ENCODE results near the gene SMARCC2. TPM values are rescaled to one million over a fixed set of nuclear protein-coding genes. Genes with fewer than 3 reads are reported as not detected.
"Not testable (repeated sequence)": the region's sequence is repeated elsewhere in the genome, so short reads cannot be mapped to it uniquely, and the experiment has no call there.

Gene SMARCC2
- total RNA-seq, 2 donors from 2014 or later, result 80.1 to 84.2 TPM

- TF ChIP-seq CTCF (IDR thresholded peaks at IDR 0.05), result no peak
- no peaks in the 10 kb centered on the region for H3K9me3 ChIP-seq
- peak within 1 kb of the TSS; percentile 96 for H3K27ac ChIP-seq
- peaks cover 13% of the 10 kb centered on the region for H3K36me3 ChIP-seq
- H3K4me3 ChIP-seq, result peak within 1 kb of the TSS; percentile 76
- intact Hi-C loops (cut with DNase I), result no loop called here
- peak; percentile 98 for DNase-seq
- peaks cover 8% of the 10 kb centered on the region for H3K4me1 ChIP-seq
- H3K27me3 ChIP-seq, result no peaks in the 10 kb centered on the region
- peak within 1 kb of the TSS; percentile 93 to 100 for H3K9ac ChIP-seq (ENCODE audit: low read depth in 2 of 2, low read length in 2 of 2)
Observed at GRCh38 chr12:56158029-56158925, 31.0 kb downstream of the SMARCC2 start, which contains the start of gene MYL6. Gene MYL6, plus strand, starts transcription at chr12:56158359. Its CDS starts 43 bp downstream, at chr12:56158402.

- Histone ChIP-seq H3K9me3 (no peaks in the 10 kb centered on the region), H3K27me3 (no peaks in the 10 kb centered on the region), H3K4me3 (peak overlapping the region; percentile 76), H3K27ac (peak overlapping the region; percentile 94), H3K9ac (ENCODE audit: low read depth in 2 of 2, low read length in 2 of 2) (peak overlapping the region; percentile 61 to 100), H3K4me1 (peaks cover 8% of the 10 kb centered on the region), H3K36me3 (peaks cover 13% of the 10 kb centered on the region)
- TF ChIP-seq CTCF (IDR thresholded peaks at IDR 0.05), result peak; percentile 33
- DNase-seq, result peak; percentile 84
- intact Hi-C loops (cut with DNase I), result no loop called here
Observed at GRCh38 chr12:56157201-56158028, 31.9 kb downstream of the SMARCC2 start.

- peak overlapping the region; percentile 76 for H3K4me3 ChIP-seq
- intact Hi-C loops (cut with DNase I); H3K9me3 ChIP-seq; H3K36me3 ChIP-seq; H3K27me3 ChIP-seq; DNase-seq: not testable (repeated sequence)
- peaks cover 10% of the 10 kb centered on the region for H3K4me1 ChIP-seq
- H3K9ac ChIP-seq (ENCODE audit: low read depth in 2 of 2, low read length in 2 of 2), result peak overlapping the region in 1 of 2 donors; percentile 100
- H3K27ac ChIP-seq, result peak overlapping the region; percentile 94
Observed at GRCh38 chr12:56156464-56157200, 32.7 kb downstream of the SMARCC2 start.

DNA sequence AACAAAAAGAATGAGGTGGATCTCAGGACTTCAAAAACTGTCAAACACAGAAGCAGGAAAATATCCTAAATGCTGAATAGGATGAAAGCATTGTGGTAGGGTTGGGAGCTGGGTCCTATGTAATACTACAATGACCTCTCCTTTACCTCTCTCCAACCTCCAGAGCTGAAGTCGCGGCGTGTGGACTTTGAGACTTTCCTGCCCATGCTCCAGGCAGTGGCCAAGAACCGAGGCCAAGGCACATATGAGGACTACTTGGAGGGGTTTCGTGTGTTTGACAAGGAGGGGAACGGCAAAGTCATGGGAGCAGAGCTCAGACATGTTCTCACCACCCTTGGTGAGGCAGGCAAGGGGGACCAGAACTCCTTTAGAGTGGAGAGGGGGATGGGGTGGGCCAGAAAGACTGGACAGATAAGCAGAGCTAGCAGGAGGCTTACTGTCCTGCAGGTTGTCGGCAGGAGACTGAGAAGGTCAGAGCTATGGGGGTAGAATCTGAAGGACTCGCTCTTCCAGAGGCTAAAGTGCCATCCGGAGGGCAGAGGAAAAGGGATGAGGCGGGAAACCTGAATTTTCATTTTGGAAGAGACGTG lies 33.9 kb downstream of the SMARCC2 start:
- no peak overlapping the region for H3K9ac ChIP-seq (ENCODE audit: low read depth in 2 of 2, low read length in 2 of 2)
- intact Hi-C loops (cut with DNase I), result no loop called here
- no peak overlapping the region for H3K4me3 ChIP-seq
- TF ChIP-seq CTCF (IDR thresholded peaks at IDR 0.05), result no peak
- H3K4me1 ChIP-seq, result peaks cover 17% of the 10 kb centered on the region
- H3K36me3 ChIP-seq, result no peaks in the 10 kb centered on the region
- H3K27ac ChIP-seq, result no peak overlapping the region
- no peaks in the 10 kb centered on the region for H3K9me3 ChIP-seq
- no peaks in the 10 kb centered on the region for H3K27me3 ChIP-seq
- DNase-seq, result no peak

- H3K36me3 ChIP-seq, result no peaks in the 10 kb centered on the region
- TF ChIP-seq CTCF (IDR thresholded peaks at IDR 0.05), result no peak
- H3K9ac ChIP-seq (ENCODE audit: low read depth in 2 of 2, low read length in 2 of 2), result no peak overlapping the region
- no peak overlapping the region for H3K27ac ChIP-seq
- H3K27me3 ChIP-seq, result no peaks in the 10 kb centered on the region
- H3K9me3 ChIP-seq, result no peaks in the 10 kb centered on the region
- intact Hi-C loops (cut with DNase I), result no loop called here
- DNase-seq, result no peak
- H3K4me1 ChIP-seq, result peaks cover 12% of the 10 kb centered on the region
- no peak overlapping the region for H3K4me3 ChIP-seq
Observed at GRCh38 chr12:56154818-56155217, 34.5 kb downstream of the SMARCC2 start.
